GM18498 (cell line): Measurements from ENCODE around the gene BCR.

Experiments
- ATAC-seq: cut with Tn5 transposase; IDR thresholded peaks from one replicate; pipeline ENCODE4 v1.9.1; 2021; ENCODE audit warnings: mild to moderate bottlenecking, moderate library complexity; ENCODE audit not compliant: unreplicated experiment

The BCR gene

DNA sequence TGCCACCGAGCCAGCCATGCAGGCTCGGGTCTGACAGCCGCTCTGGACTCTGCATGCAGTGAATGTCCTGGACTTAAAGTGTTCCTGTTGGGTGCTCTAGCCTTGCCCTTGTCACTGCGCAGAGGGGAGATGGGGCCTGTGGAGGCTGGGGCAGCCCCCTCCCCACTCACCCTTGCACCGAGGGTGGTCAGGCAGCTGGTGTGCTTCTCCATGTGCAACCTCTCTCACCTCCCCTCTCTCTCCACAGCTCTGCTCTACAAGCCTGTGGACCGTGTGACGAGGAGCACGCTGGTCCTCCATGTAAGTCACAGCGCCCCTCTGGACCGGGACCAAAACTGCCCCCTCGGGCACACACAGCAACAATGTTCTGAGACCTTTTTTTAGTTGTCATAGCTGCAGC, 92.5 kb downstream of the BCR start:
- no peak for ATAC-seq

DNA sequence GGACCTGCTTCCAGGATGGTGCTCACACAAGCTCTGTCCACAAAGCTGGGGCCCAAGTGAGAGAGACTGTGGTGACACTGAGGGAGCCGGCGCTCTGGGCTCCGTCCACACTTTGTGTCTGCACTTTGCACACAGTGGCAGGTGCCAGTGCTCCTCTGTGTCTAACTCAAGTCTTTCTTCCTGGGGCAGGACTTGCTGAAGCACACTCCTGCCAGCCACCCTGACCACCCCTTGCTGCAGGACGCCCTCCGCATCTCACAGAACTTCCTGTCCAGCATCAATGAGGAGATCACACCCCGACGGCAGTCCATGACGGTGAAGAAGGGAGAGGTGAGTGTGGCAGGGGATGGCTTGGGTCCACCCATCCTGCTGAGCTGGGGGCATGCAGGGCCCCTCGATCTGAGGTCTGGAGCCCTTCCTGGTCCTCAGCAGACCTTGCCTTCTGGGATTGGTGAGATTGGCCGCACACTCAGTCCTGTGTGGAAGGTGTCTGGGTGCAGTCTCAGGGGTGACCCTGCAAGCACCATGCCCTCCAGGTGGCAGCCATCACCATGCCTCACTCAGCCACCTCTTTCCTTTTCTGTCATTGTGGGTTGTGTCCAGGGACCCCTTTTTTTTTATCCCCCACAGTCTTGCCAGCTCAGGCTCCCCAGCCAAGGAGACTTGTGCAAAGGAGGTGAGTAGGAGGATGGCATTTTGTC, 93.3 kb downstream of the BCR start:
- no peak for ATAC-seq

DNA sequence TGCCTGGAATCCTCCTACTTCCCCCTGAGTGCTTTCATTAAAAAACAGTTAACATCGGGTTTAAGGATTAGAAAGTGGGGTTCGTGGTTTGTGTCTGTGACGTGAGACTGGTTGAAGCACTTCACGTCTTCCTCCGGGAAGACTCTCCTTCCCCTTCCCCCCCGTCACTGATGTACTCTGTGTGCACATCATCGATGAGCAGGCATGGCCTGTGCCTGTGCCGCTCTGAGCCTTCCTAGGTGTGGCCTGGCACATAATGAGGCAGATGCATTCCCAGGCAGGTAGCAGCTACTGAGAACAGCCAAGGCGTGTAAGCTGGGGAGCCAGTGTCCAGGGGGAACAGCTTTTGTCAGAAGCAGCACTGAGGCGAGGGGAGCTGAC, 93.8 kb downstream of the BCR start:
- ATAC-seq, result no peak

DNA sequence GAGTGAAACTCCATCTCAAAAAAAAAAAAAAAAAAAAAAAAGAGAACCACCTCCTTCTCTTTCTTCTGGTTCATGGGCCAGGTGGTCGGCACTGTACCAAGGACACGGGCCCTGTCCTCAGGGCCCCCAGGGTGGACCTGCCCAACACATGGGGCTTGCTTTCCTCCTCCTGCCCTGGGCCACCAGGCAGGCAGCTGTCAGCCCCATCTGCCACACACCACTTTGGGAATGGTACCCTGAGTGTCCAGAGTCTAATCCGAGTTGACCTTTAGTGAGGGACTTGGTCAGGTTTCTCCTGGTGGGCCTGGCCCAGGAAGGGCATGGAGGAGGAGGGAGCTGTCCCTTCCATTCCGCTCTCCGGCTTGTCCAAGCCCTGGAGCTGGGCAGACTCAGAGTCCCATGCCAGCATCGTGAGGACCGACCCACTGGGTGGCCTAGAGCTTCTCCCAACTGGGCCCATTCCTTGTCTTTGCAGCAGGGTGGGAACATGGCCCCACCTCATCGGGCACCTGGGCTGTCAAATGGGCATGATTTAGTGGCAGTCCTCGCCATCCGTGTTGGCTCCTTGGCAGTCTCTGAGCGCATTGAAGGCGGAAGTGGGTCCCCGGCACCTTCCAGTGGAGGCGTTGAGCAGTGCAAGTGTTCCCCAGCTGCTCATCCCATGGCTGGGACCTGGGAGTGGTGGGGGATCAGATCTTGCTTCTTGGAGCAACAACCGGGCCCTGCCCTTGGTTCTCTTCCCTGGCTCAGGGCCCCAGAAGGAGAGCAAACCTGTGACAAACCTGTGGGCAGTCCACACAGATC, 94.8 kb downstream of the BCR start:
- ATAC-seq, result no peak

DNA sequence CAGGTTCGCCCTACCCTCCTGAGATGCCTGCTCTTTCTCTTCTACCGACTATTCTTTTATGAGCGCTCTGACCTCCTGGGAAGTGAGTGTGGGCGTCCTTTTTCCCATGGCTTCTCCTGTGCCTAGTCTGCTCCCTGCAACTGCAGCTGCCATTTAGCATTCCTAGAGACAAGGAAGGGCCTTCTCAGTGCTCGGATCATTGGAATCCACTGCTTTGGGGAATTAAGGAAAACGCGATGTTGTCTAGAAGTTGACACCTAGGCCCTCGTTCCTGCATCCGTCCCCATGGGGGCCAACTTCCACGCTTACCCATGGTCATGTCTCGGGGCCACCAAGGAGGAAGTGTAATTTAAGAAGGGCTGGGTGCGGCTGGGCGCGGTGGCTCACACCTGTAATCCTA, 95.4 kb downstream of the BCR start:
- ATAC-seq, result no peak

DNA sequence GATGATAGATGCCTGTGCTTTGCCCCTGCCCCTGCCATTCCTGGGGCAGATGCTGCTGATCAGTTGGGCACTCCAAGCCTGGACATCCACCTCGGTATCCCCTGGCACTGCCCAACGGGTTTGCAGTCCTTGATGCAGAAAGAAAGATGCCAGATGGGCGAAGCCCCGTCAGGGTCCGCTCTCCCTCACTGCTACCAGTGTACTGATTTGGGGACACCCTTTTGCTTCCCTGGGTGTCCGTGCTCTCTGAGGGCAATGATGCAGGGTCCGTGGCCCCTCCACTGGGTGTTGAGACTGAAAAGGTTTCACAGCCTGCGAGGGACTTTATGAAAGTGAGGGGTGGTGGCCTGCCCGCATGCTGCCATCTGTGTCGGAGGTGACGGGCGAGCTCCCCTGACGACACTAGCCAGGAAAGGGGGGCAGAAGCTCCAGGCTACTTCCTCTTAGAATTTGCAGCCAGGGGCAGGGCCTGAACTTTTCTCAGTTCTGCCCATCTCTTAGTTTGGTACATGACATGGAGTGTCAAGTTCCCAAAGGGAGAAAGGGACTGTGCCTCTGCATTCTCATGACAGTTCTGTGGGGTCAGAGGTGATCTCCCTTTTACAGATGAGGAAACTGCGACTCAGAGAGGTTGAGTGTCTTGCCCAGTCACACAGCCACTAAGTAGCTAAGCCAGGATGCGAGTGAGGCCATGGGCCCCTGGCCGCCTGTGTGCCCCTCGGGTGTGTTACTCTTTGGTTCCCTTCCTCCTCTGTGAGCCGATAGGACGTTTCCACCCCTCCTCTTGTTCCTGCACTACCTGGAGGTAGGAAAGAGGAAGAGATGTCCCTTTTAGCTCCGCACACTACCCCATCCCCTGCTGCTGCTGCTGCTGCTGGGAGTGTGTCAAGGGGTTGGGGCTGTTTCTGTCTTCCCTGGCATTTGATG, 96.6 kb downstream of the BCR start:
- no peak for ATAC-seq

DNA sequence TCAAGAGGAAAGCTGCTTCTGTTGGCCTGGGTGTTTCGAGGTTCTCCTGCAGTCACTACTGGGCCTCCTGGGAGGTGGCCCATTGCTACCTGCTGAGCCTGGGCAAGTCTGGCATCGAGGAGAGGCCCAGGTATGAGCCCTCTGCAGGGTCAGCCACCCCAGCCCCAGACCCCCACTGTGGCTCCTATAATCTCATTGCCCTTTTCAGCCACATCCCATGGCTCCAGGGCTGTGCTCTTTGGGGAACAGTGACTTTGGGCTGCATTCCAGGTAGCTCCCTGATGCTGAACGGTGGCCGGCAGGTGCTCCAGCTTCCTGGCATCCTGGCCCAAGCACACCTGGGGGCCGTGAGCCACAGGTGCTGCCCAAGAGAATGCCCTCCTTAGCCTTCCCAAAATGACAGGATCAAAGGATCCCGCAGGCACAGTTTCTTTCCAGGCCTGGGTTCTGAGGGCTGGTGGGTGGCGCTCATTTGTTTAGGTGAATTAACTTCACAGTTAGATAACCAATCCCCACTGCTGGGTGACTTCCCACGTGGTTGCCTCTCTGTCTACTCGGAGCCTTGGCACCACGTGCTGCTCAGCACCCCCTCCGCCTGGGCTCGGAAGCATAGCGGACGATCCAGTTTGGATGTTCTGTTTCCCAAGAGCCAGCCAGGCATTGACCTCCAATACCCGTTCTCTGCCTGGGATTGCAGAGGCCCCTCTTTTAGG, 97.4 kb downstream of the BCR start:
- no peak for ATAC-seq

DNA sequence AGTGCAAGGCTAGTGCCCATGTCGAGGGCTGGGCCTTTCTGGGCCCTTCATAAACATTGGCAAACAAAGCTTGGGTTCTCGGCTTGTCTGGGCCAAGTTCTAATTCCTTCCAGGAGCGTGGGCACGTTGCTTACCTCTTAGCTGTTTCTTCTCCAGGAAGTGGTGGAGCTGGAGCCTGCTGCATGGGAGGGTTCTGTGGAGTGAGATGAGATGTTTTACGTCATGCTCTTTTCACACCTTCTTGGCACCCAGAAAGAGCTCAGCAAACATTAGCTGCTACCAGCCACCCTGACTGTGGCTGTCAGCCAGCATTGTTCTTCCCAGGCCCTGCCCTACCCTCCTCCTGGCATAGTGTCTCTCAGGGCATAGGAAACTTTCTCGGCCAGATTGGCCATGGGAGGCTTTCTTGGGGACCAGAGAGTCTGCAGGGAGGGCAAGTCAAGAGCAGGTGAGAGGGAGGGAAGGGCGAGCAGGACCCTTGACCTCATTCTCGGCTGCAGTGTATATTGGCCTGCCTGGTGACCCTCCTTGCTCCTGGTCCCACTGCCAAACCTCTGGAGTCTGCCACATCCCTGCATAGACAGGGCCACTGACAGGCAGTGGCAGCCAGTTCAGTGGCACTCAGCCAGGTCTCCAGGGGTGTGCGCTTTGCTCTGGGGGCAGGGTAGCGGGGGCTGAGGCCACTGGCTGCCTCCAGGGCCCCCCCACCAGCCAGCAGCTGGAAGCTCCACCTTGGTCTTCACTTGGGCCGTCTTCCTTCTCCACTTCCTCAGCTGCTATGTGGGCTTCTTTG, 98.8 kb downstream of the BCR start:
- ATAC-seq, result no peak

DNA sequence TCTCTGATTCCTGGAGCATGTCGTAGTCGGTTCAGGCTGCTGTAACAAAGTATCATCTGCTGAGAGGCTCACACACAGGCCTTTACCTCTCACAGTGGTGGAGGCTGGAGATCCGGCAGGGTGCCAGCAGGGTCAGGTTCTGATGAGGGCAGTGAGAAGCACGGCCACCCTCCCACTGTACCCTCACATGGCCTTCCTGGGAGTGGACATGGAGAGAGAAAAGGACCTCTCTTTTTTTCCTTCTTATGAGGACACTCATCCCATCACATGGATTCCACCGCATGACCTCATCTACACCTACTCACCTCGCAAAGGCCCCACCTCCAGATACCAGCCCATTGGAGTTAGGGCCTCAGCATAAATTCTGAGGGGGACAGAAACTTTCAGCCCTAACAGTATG, 99.5 kb downstream of the BCR start:
- no peak for ATAC-seq

DNA sequence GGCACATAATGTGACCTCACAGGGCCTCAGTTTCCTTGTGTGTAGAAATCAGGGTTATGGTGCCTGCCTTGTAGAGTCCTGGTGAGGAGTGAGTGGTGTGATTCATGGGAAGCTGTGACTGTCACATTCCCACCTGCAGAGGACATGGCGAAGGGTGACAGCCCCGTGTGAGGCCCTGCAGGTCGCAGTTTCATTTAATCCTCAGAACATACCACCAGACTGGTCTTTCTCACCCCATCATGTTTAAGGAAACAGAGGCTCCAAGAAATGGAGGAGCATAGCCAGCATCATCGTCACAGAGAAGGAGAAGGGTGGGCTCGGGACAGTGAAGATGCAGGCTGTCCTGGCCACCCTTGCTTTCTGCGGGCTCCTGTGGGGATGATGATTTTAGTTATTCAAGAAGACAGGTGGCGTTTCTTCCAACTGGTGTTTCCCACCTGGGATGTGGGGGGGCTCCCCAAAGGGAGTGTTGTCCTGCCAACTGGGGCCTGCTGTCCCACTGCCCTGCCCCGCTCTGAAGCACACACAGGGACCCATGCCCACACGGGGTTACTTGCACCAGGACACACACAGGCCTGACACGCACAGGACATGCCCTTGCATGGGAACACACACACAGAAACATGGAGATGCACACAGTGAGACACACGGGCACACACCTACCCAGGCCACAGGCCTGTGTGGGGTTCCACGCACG, 100.2 kb downstream of the BCR start:
- ATAC-seq, result no peak

DNA sequence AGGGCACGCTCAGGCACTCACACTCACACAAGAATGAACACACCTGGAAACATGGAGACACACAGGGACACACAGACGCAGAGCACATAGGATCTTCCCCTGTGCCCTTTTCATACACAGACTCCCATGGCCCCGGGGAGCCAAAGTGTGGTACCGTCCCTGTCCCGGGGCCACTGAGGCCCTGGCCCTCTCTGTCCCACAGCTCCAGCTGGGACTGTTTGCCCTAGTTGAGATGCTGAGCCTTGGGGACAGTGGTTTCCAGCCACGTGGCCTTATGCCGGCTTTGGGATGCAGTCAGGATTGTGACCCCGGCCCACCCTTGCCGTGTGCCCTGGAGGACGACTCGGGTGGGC, 100.7 kb downstream of the BCR start:
- ATAC-seq, result no peak

DNA sequence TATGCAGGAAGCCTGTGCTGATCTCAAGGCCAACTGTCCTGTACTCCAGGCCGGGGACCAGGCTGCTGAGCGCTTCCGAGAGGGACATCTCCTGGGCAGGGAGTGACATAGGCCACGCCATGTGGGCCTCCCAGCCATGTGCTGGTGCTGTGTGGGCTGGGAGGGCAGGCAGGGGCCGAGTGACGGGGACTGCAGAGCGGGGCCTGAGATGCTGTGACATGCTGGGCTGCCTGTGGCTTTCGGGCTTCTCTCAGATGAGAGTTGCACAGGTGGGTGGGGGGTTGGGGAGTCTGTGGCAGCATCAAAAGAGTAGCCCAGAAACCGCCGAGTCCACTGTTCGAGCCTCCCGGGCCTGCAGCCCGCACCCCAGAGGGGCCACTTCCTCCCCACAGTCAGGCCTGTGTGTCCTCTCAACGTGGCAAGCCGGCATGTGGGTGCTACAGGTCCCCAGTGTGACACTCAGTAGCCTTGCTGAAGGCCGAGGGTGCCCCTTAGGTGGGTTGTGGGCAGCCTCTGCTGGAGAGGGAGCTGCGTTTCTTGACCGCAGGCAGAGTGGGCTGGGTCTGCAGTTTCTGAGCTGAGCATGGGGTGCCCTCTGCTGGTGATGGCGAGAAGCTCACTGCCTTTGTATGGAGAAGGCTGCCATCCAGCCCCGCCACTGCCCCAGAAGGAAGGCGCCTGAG, 101.2 kb downstream of the BCR start:
- ATAC-seq, result no peak

DNA sequence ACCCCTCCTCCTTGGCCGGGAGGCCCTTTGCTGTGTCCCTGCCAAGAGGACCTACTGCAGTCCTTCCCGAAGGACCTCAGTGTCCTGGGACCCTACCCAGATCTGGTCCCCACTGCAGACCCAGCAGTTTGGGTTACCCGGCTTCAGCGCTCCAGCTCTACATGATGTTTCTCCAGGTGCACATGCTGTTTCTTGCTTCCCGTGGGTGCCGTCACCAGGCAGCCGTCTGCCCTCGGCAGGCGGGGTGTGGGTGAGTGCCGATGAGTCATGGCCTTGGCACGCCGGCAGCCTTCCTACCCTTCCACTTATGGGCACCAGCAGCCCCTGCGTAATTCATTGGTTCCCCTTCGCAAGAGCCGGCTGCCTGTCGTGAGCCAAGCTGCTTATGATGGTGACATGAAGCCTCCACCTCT, 101.8 kb downstream of the BCR start:
- ATAC-seq, result no peak

DNA sequence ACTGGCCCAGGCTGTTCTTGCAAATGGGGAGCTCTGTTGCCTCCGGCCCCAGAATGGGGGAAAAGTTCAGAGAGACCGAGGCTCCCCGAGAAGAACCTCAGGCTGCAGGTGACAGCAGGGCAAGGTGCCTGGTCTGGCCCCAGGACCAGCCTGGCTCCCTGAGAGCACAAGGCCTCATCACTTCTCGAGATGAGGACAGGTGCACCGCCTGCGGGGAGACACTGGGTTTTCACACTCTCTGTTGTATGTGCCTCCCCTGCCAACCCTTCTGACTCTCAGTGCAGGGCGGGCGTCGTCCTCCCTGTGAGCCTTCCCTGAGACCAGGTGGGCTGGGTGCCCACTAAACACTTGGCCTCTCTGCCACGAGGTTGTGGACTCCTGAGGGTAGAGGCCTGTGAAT, 102.2 kb downstream of the BCR start:
- no peak for ATAC-seq

DNA sequence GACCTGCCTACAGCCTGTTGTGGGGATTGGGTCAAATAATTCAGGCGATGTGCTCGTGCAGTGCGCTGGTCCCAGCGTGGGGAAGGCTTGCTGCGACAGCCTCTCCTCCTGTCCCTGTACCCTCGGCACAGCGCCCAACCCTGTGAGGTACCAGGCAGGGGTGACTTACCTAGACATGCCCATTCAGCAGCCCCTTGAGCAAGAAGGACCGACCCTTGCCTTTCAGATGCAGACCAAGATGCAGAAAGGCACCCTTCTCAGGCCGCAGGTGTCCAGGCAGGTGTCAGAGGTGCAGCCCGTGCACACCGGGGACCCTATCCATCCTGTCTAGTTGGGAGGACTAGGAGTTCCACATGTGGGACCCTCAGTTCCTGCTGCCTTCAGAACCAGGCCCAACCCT, 102.7 kb downstream of the BCR start:
- ATAC-seq, result no peak

DNA sequence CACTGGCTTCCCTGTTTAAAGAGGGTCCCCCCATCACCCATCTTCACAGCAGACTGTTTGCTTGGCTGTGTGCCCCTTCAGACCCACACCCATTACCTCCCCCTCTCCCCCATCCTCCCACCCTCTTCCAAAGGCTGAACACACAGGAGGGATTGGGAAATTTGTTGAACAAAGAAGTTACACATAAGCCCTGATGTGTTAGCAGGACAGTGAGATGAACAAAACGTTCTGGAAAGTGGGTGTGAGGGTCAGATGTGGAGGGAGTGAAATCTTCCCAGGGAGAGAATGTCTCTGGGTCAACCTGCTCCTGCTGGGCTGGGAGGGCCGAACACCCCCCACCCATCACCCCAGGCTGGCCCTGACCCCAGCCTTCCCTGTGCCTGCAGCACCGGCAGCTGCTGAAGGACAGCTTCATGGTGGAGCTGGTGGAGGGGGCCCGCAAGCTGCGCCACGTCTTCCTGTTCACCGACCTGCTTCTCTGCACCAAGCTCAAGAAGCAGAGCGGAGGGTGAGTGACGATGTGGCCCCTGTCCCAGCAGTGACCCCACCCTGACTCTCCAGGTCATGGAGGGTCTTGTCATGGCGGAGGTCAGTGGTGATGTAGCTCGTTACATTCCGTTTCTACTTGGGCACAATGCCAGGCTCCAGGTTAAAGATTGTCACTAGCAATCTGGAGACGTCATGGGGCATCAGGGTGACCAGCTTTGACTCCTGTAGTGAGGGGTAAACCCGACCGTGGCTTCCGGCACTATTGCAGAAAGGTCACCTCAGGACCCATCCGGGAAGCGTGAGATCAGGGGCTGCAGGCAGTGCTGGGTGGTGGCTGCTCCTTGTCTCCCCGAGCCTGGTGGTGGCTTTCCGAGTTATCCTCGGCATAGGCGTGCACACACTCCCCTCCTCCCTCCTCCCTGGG, 103.5 kb downstream of the BCR start:
- ATAC-seq, result no peak

DNA sequence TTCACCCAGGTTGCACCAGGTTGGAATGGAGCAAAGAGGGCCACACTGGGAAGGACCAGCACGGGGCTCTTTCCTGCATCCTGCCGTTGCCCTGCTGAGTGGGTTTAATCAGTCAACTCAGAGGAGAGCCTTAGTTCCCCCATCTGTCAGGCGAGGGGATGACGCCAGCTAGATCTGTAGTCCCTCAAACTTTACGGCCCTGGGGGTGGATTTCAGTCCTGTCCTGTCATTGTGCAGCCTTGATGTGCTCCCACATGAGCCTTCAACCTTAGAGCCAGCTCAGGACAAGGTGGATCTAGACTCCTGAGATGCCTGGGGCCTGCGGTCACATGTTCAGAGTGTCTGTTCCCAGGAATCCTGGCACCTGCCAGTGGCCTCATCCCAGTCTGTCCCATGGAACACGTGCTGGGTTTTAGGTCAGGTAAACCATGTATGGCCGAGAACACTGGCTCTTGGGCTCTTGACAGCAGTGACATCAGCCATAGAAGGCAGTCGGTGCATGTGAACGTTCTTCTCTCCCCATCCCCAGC, 104.3 kb downstream of the BCR start:
- ATAC-seq, result no peak

DNA sequence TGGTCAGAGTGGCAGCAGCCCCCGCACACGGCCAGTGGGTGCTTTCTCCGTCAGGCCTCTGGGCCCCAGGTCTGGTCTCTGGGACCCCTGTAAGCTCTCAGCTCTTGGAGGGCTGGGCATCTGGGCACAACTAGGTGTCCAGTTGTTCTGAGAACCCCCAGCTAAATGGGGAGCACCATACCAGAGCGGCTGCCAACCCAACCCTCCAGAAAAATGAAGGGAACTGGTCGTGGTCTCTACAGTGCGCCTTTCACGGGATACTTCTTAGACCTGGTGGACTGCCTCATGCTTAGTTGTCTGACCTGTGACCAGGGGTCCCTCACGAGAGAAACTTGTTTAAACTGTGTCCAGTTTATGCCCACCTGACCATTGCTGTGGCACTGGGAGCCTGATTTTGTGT, 104.9 kb downstream of the BCR start:
- no peak for ATAC-seq
